GM12878 (cell line): Measurements from ENCODE around the gene SLC22A6. TPM values are rescaled to one million over a fixed set of nuclear protein-coding genes. Genes with fewer than 3 reads are reported as not detected.

Experiments
- ATAC-seq: fragments of 200-7000 bp; cut with Tn5 transposase; 3 replicates; pipeline ENCODE4 v1.9.1; 2020; ENCODE audit warnings: mild to moderate bottlenecking, moderate library complexity
- BruUV-seq: library from RNA; stranded (reverse); fragments of 400-500 nt; replicated peaks from 2 replicates; lab custom pipeline; 2021; lab: Mats Ljungman, UMichigan
- CTCF ChIA-PET: fragments of 300-600 bp; sonication (Branson Sonifier 250); formaldehyde crosslinking; extraction: SDS; loops from one replicate; lab custom pipeline; 2021; ENCODE audit warnings: inconsistent platforms; lab: Yijun Ruan, JAX
- POLR2A ChIA-PET: fragments of 350-600 bp; formaldehyde crosslinking; extraction: SDS; loops from one replicate; lab custom pipeline; 2021; ENCODE audit warnings: inconsistent platforms; lab: Charles Lee
- RAD21 ChIA-PET: fragments of 300-600 bp; sonication (Branson Sonifier 250); formaldehyde crosslinking; loops from one replicate; lab custom pipeline; 2023; ENCODE audit warnings: antibody characterized with exemption; ENCODE audit not compliant: unreplicated experiment; lab: Charles Lee
- SMC1A ChIA-PET: fragments of 300-600 bp; sonication (Branson Sonifier 250); formaldehyde crosslinking; loops from one replicate; lab custom pipeline; 2023; ENCODE audit not compliant: unreplicated experiment, uncharacterized antibody; lab: Charles Lee
- DNase-seq: peaks from one replicate; pipeline ENCODE4 v3.0.0-alpha.2; 2011; ENCODE audit warnings: low read depth, low spot score
- FAIRE-seq: peaks from 3 replicates; lab custom pipeline; 2011; peaks lifted over from hg19 to GRCh38; lab: Jason Lieb, UNC
- H2AFZ ChIP-seq: 2 replicates; pipeline ENCODE4 v1.6.0; 2011; ENCODE audit warnings: low read depth, low read length, control low read depth; ENCODE audit not compliant: control insufficient read depth
- H3K27ac ChIP-seq: 2 replicates; pipeline ENCODE4 v1.5.1; 2011; ENCODE audit warnings: control low read depth; ENCODE audit not compliant: control insufficient read depth, insufficient read depth
- H3K27me3 ChIP-seq, 2 experiments: replicated peaks in 1 of 2; 2 replicates each; pipeline versions ENCODE4 v1.6.0 to v1.6.1; 2011; ENCODE audit warnings: low read length in 1 of 2; ENCODE audit not compliant: control insufficient read depth in 2 of 2, insufficient read depth in 2 of 2
- H3K36me3 ChIP-seq, 2 experiments: 2 replicates each; pipeline ENCODE4 v1.5.1; 2011; ENCODE audit warnings: low read length in 1 of 2; ENCODE audit not compliant: control insufficient read depth in 2 of 2, insufficient read depth in 2 of 2
- H3K4me1 ChIP-seq: 2 replicates; pipeline ENCODE4 v1.6.1; 2011; ENCODE audit warnings: mild to moderate bottlenecking, low read length, moderate library complexity, mixed read lengths; ENCODE audit not compliant: control insufficient read depth, insufficient read depth
- H3K4me2 ChIP-seq: 2 replicates; pipeline ENCODE4 v1.6.0; 2011; ENCODE audit warnings: control low read depth; ENCODE audit not compliant: control insufficient read depth, insufficient read depth
- H3K4me3 ChIP-seq: fragments of 200-600 bp; sonication (generic); 2 replicates; pipeline ENCODE4 v1.5.1; 2016
- H3K79me2 ChIP-seq: 2 replicates; pipeline ENCODE4 v1.6.0; 2011; ENCODE audit warnings: low read length; ENCODE audit not compliant: control insufficient read depth, insufficient read depth
- H3K9ac ChIP-seq: 2 replicates; pipeline ENCODE4 v1.8.0; 2011; ENCODE audit warnings: low read length, control low read depth, mixed read lengths; ENCODE audit not compliant: control insufficient read depth, insufficient read depth
- H3K9me3 ChIP-seq: replicated peaks from 3 replicates; pipeline ENCODE4 v1.5.1; 2011; ENCODE audit warnings: mild to moderate bottlenecking, low read length; ENCODE audit not compliant: control insufficient read depth, insufficient read depth
- H4K20me1 ChIP-seq: 2 replicates; pipeline ENCODE4 v1.6.0; 2011; ENCODE audit not compliant: control insufficient read depth, insufficient read depth
- ELK1 ChIP-seq: IDR thresholded peaks from 2 replicates; pipeline ENCODE4 v1.6.1; 2012; ENCODE audit warnings: low read depth, low read length, improper control_type of control experiment
- HDAC6 ChIP-seq: fragments of 200-600 bp; sonication (generic); IDR thresholded peaks from one replicate; pipeline ENCODE4 v1.8.0; 2017; ENCODE audit warnings: antibody characterized with exemption; ENCODE audit not compliant: unreplicated experiment
- IRF3 ChIP-seq: fragments of 450-650 bp; IDR thresholded peaks from 2 replicates; pipeline ENCODE4 v1.6.1; 2014; ENCODE audit warnings: mild to moderate bottlenecking
- NRF1 ChIP-seq: conservative IDR thresholded peaks from 2 replicates; pipeline ENCODE4 v1.6.1; 2011; ENCODE audit warnings: mild to moderate bottlenecking, low read depth, low read length, improper control_type of control experiment
- PAX5 ChIP-seq: IDR thresholded peaks from 2 replicates; pipeline ENCODE4 v1.6.1; 2011; ENCODE audit warnings: low read depth, low read length, borderline replicate concordance
- SIN3A ChIP-seq: IDR thresholded peaks from 2 replicates; pipeline ENCODE4 v1.6.1; 2012; ENCODE audit warnings: low read depth, low read length, improper control_type of control experiment
- TAF1 ChIP-seq: IDR thresholded peaks from 2 replicates; pipeline ENCODE4 v1.6.1; 2011; ENCODE audit warnings: mild to moderate bottlenecking, low read depth, low read length, borderline replicate concordance
- TARDBP ChIP-seq: IDR thresholded peaks from 2 replicates; pipeline ENCODE4 v1.6.1; 2016; ENCODE audit warnings: borderline replicate concordance
- ZNF622 ChIP-seq: fragments of 450-650 bp; IDR thresholded peaks from 2 replicates; pipeline ENCODE4 v1.6.1; 2017; ENCODE audit warnings: mild to moderate bottlenecking, inconsistent platforms
- WGBS: methylation state at CpG from one replicate; pipeline ENCODE4 v1.1.6; 2016; ENCODE audit warnings: low lambda C conversion rate; ENCODE audit not compliant: insufficient replicate concordance, insufficient coverage; ENCODE audit errors: missing lambda C conversion rate; 5-methylcytosine and 5-hydroxymethylcytosine counted together
- in situ Hi-C: fragments of 300-500 bp; cut with MboI; formaldehyde crosslinking; loops from 9 replicates; pipeline ENCODE4 v1.14.3; 2018; ENCODE audit warnings: mixed read lengths
- intact Hi-C: fragments of 100-400 bp; cut with micrococcal nuclease; formaldehyde crosslinking; loops from one replicate; pipeline ENCODE4 v1.14.2; 2022; ENCODE audit not compliant: unreplicated experiment
- polyA plus RNA-seq, 11 experiments: library from polyadenylated mRNA; depleted of rRNA in 4 of 11; unstranded in 6 of 11; stranded (reverse) in 5 of 11; fragments of >200 nt; fragmentation: Nextera tagmentation in 4 of 11; fragmentation: Illumina TruSeq in 1 of 11; extraction: Ambion mirVana in 4 of 11; extraction: Trizol in 1 of 11; gene quantifications; 1 replicate in 1 of 11; 2 replicates in 10 of 11; pipeline versions ENCODE4 v1.2.1 to v1.2.3, GENCODE V29; 2011 to 2016; ENCODE audit warnings: inconsistent platforms in 2 of 11, missing spikeins in 2 of 11, low read depth in 1 of 11
- total RNA-seq, 4 experiments: library from RNA; depleted of rRNA in 3 of 4; stranded (reverse); fragments of >200 nt in 3 of 4; fragmentation: Illumina TruSeq in 1 of 4; extraction: Trizol in 1 of 4; gene quantifications; 2 replicates each; pipeline versions ENCODE4 v1.2.1 to v1.2.3, GENCODE V29; 2013 to 2021
- TF ChIP-seq, protein P1 (sequence below): fragments of 150-350 bp; IDR thresholded peaks from 2 replicates; pipeline ENCODE4 v1.6.1; 2014; ENCODE audit warnings: mild to moderate bottlenecking, low read depth, low read length

The SLC22A6 gene
- total and polyA plus RNA-seq, 10 of the 15 experiments (the other 5 are each of a cell fraction or from before 2014, with no cell fraction given) = not detected

GRCh38 chr11:62976109-62976508 lies 8.7 kb downstream of the SLC22A6 start:
- FAIRE-seq (no peak), ATAC-seq (no peak), DNase-seq (no peak)
- intact Hi-C loops (loop anchor here (10.0 kb wide), 1 partner anchor 71 kb away; no protein-coding TSS in a partner anchor), in situ Hi-C loops (no loop called here)
- Histone ChIP-seq H3K9ac (no peak overlapping the region), H3K27me3 (no peaks in the 10 kb centered on the region), H3K27ac (no peak overlapping the region), H3K36me3 (no peaks in the 10 kb centered on the region), H4K20me1 (no peaks in the 10 kb centered on the region), H2AFZ (no peak overlapping the region), H3K79me2 (no peaks in the 10 kb centered on the region), H3K4me2 (no peak overlapping the region), H3K9me3 (no peaks in the 10 kb centered on the region), H3K4me3 (no peak overlapping the region), H3K4me1 (no peaks in the 10 kb centered on the region)
- no peak for TF ChIP-seq ELK1
- no peak for TF ChIP-seq SIN3A
- TF ChIP-seq, protein P1, sequence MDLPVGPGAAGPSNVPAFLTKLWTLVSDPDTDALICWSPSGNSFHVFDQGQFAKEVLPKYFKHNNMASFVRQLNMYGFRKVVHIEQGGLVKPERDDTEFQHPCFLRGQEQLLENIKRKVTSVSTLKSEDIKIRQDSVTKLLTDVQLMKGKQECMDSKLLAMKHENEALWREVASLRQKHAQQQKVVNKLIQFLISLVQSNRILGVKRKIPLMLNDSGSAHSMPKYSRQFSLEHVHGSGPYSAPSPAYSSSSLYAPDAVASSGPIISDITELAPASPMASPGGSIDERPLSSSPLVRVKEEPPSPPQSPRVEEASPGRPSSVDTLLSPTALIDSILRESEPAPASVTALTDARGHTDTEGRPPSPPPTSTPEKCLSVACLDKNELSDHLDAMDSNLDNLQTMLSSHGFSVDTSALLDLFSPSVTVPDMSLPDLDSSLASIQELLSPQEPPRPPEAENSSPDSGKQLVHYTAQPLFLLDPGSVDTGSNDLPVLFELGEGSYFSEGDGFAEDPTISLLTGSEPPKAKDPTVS = no peak
- no peak for TF ChIP-seq IRF3
- no peak for TF ChIP-seq ZNF622
- TF ChIP-seq NRF1 = no peak
- no peak for TF ChIP-seq TARDBP
- TF ChIP-seq TAF1 = no peak
- no peak for TF ChIP-seq HDAC6
- TF ChIP-seq PAX5 = no peak
- WGBS = 22% methylated on average over 4 of the region's 5 CpGs
- ChIA-PET CTCF (interaction anchor here (1.1 to 3.4 kb wide), 4 partner anchors 45 to 73 kb away, joined by 4 to 31 read pairs (median 7); no protein-coding TSS in a partner anchor), POLR2A (no interaction called here), RAD21 (interaction anchor here (0.7 to 2.3 kb wide), 3 partner anchors 46 to 70 kb away, joined by 3 to 12 read pairs (median 3); no protein-coding TSS in a partner anchor), SMC1A (interaction anchor here (1.2 kb wide), 1 partner anchor 67 kb away, joined by 3 read pairs; no protein-coding TSS in a partner anchor)
- no TSS peak for BruUV-seq
